CD14-positive monocyte (primary cell): ENCODE results near the gene PDE4D. TPM values are rescaled to one million over a fixed set of nuclear protein-coding genes. Genes with fewer than 3 reads are reported as not detected.

Experiments
- DNase-seq, 3 donors: peaks; one replicate each; pipeline ENCODE4 v3.0.0-alpha.2; 2011 to 2022
- H2AFZ ChIP-seq: 2 replicates; pipeline ENCODE4 v1.6.0; 2012; ENCODE audit warnings: mild to moderate bottlenecking, low read depth, low read length, inconsistent platforms; ENCODE audit not compliant: insufficient read depth, poor library complexity, severe bottlenecking
- H3K27ac ChIP-seq, 2 donors: 1 replicate in 1 of 2; 2 replicates in 1 of 2; pipeline ENCODE4 v1.5.1; 2012 to 2013; ENCODE audit warnings: low read length in 2 of 2, control low read depth in 1 of 2, inconsistent platforms in 1 of 2, low read depth in 1 of 2, mild to moderate bottlenecking in 1 of 2
- H3K27me3 ChIP-seq, 2 donors: one replicate each; pipeline versions ENCODE4 v1.6.0 to v1.6.1; 2011 to 2013; ENCODE audit warnings: low read length in 2 of 2; ENCODE audit not compliant: control insufficient read depth in 2 of 2, insufficient read depth in 2 of 2
- H3K36me3 ChIP-seq, 2 donors: replicated peaks in 1 of 2; 1 replicate in 1 of 2; 2 replicates in 1 of 2; pipeline versions ENCODE4 v1.5.1 to v1.6.1; 2012 to 2013; ENCODE audit warnings: low read length in 2 of 2, control low read depth in 1 of 2, inconsistent platforms in 1 of 2, mild to moderate bottlenecking in 1 of 2; ENCODE audit not compliant: insufficient read depth in 2 of 2, control insufficient read depth in 1 of 2
- H3K4me1 ChIP-seq, 2 donors: 1 replicate in 1 of 2; 2 replicates in 1 of 2; pipeline versions ENCODE4 v1.5.1 to v1.6.1; 2012 to 2013; ENCODE audit warnings: low read length in 2 of 2, control low read depth in 1 of 2, inconsistent platforms in 1 of 2, mild to moderate bottlenecking in 1 of 2, moderate library complexity in 1 of 2; ENCODE audit not compliant: insufficient read depth in 2 of 2, control insufficient read depth in 1 of 2
- H3K4me2 ChIP-seq: replicated peaks from 2 replicates; pipeline ENCODE3; 2012; ENCODE audit warnings: low read length, moderate library complexity, mild to moderate bottlenecking; ENCODE audit not compliant: poor library complexity, severe bottlenecking; ENCODE audit errors: extremely low read depth
- H3K4me3 ChIP-seq, 3 experiments: fragments of 200-600 bp in 1 of 3; sonication (generic) in 1 of 3; replicated peaks in 1 of 3; 1 replicate in 2 of 3; 2 replicates in 1 of 3; pipeline ENCODE4 v1.5.1; 2011 to 2013; ENCODE audit warnings: low read length in 3 of 3, mild to moderate bottlenecking in 3 of 3, control low read depth in 2 of 3, low read depth in 2 of 3, inconsistent platforms in 1 of 3, moderate library complexity in 1 of 3
- H3K79me2 ChIP-seq: 2 replicates; pipeline ENCODE4 v1.6.0; 2012; ENCODE audit warnings: mild to moderate bottlenecking, control low read depth, inconsistent platforms, low read length, moderate library complexity; ENCODE audit not compliant: insufficient read depth
- H3K9ac ChIP-seq: 2 replicates; pipeline ENCODE4 v1.6.0; 2017; ENCODE audit warnings: low read length, mild to moderate bottlenecking; ENCODE audit not compliant: insufficient read depth, poor library complexity, severe bottlenecking
- H3K9me3 ChIP-seq, 2 donors: replicated peaks in 1 of 2; 1 replicate in 1 of 2; 2 replicates in 1 of 2; pipeline versions ENCODE4 v1.5.1 to v1.6.1; 2012 to 2013; ENCODE audit warnings: low read length in 2 of 2, control low read depth in 1 of 2; ENCODE audit not compliant: control insufficient read depth in 1 of 2, insufficient read depth in 1 of 2
- H4K20me1 ChIP-seq: 2 replicates; pipeline ENCODE4 v1.6.0; 2012; ENCODE audit warnings: mild to moderate bottlenecking, low read length, control low read depth, moderate library complexity; ENCODE audit not compliant: insufficient read depth
- H3K27ac Mint-ChIP-seq, 7 donors: one replicate each; pipeline ENCODE4 v1.8.0; 2020; ENCODE audit warnings: mild to moderate bottlenecking in 7 of 7, mixed read lengths in 7 of 7, moderate library complexity in 6 of 7, inconsistent platforms in 2 of 7
- H3K27me3 Mint-ChIP-seq, 3 donors: one replicate each; pipeline ENCODE4 v1.8.0; 2021 to 2022; ENCODE audit warnings: low read depth in 3 of 3, mild to moderate bottlenecking in 3 of 3, mixed read lengths in 3 of 3, moderate library complexity in 3 of 3, inconsistent platforms in 1 of 3
- H3K36me3 Mint-ChIP-seq, 2 donors: one replicate each; pipeline ENCODE4 v1.8.0; 2020; ENCODE audit warnings: mixed read lengths in 2 of 2, inconsistent platforms in 1 of 2, mild to moderate bottlenecking in 1 of 2
- H3K4me1 Mint-ChIP-seq: one replicate; pipeline ENCODE4 v1.8.0; 2020; ENCODE audit warnings: mild to moderate bottlenecking, mixed read lengths
- H3K4me3 Mint-ChIP-seq, 2 donors: one replicate each; pipeline ENCODE4 v1.8.0; 2020; ENCODE audit warnings: mild to moderate bottlenecking in 2 of 2, mixed read lengths in 2 of 2, moderate library complexity in 1 of 2
- H3K9me3 Mint-ChIP-seq, 7 donors: one replicate each; pipeline ENCODE4 v1.8.0; 2020 to 2022; ENCODE audit warnings: mixed read lengths in 7 of 7, mild to moderate bottlenecking in 6 of 7, moderate library complexity in 6 of 7, inconsistent platforms in 2 of 7
- CTCF ChIP-seq: fragments of 200-600 bp; IDR thresholded peaks from one replicate; pipeline ENCODE4 v1.8.0; 2022; ENCODE audit warnings: antibody characterized with exemption, mild to moderate bottlenecking
- WGBS: methylation state at CpG from one replicate; pipeline ENCODE4 v1.1.5; 2013; ENCODE audit warnings: missing lambda C conversion rate; ENCODE audit not compliant: insufficient coverage; 5-methylcytosine and 5-hydroxymethylcytosine counted together
- intact Hi-C, 2 donors: fragments of 100-400 bp; cut with micrococcal nuclease; formaldehyde crosslinking; loops; one replicate each; pipeline versions ENCODE4 v1.15.0 to v1.15.1; 2023
- polyA plus RNA-seq, 3 donors: library from polyadenylated mRNA; depleted of rRNA in 1 of 3; unstranded in 2 of 3; stranded (reverse) in 1 of 3; fragments of 300-500 nt in 2 of 3; fragments of >200 nt in 1 of 3; fragmentation: Illumina TruSeq in 2 of 3; gene quantifications; 1 replicate in 2 of 3; 2 replicates in 1 of 3; pipeline ENCODE4 v1.2.3, GENCODE V29; 2012 to 2021

The PDE4D gene
- polyA plus RNA-seq, 3 donors, result 1.9 to 3.4 (median 2.8) TPM

GRCh38 chr5:59458966-59459729 is 434.4 kb downstream of the PDE4D start:
- no peak for TF ChIP-seq CTCF
- Histone ChIP-seq H2AFZ (no peak overlapping the region), H3K36me3 (no peaks in the 10 kb centered on the region), H3K4me2 (no peak overlapping the region), H3K4me3 (no peak overlapping the region), H3K4me1 (no peaks in the 10 kb centered on the region), H4K20me1 (no peaks in the 10 kb centered on the region), H3K27ac (no peak overlapping the region), H3K9ac (no peak overlapping the region), H3K9me3 (peaks cover 0 to 8% of the 10 kb centered on the region in 2 donors), H3K27me3 (no peaks in the 10 kb centered on the region), H3K79me2 (no peaks in the 10 kb centered on the region)
- Mint-ChIP-seq H3K9me3 (peaks cover 2 to 17% (median 8%) of the 10 kb centered on the region in 7 donors), H3K27me3 (peaks cover 0 to 4% (median 1%) of the 10 kb centered on the region in 3 donors), H3K4me1 (no peaks in the 10 kb centered on the region), H3K27ac (no peak overlapping the region), H3K4me3 (no peak overlapping the region), H3K36me3 (peaks cover 3 to 14% of the 10 kb centered on the region in 2 donors)
- 94% methylated on average over 2 of the region's 3 CpGs for WGBS
- intact Hi-C loops, result no loop called here
- DNase-seq, result no peak

GRCh38 chr5:59458321-59458720 is 435.2 kb downstream of the PDE4D start:
- TF ChIP-seq CTCF, result no peak
- H3K4me1 ChIP-seq, result no peaks in the 10 kb centered on the region
- DNase-seq, result no peak
- peaks cover 0 to 3% (median 1%) of the 10 kb centered on the region in 3 donors for H3K27me3 Mint-ChIP-seq
- H3K79me2 ChIP-seq, result no peaks in the 10 kb centered on the region
- WGBS, result 100% methylated on average over 1 of the region's 4 CpGs
- no peak overlapping the region for H3K27ac Mint-ChIP-seq
- no peak overlapping the region for H3K9ac ChIP-seq
- no peaks in the 10 kb centered on the region for H3K4me1 Mint-ChIP-seq
- no peak overlapping the region for H3K4me2 ChIP-seq
- no peaks in the 10 kb centered on the region for H4K20me1 ChIP-seq
- no peak overlapping the region for H2AFZ ChIP-seq
- intact Hi-C loops, result no loop called here
- no peak overlapping the region for H3K4me3 Mint-ChIP-seq
- no peaks in the 10 kb centered on the region for H3K36me3 ChIP-seq
- peaks cover 3 to 14% of the 10 kb centered on the region in 2 donors for H3K36me3 Mint-ChIP-seq
- H3K9me3 ChIP-seq, result peaks cover 0 to 8% of the 10 kb centered on the region in 2 donors
- H3K4me3 ChIP-seq, result no peak overlapping the region
- H3K27me3 ChIP-seq, result no peaks in the 10 kb centered on the region
- peaks cover 2 to 17% (median 8%) of the 10 kb centered on the region in 7 donors for H3K9me3 Mint-ChIP-seq
- no peak overlapping the region for H3K27ac ChIP-seq
